Peyer's patch (tissue), 4 donors: ENCODE measurements around the gene ANKRD33.

Experiments used
- CTCF ChIP-seq, 6 experiments: fragments of 450-650 bp in 4 of 6; fragments of 200-600 bp in 2 of 6; sonication (generic) in 1 of 6; IDR thresholded peaks; one replicate each; pipeline ENCODE4 v1.5.1; 2017 to 2019; ENCODE audit warnings: antibody characterized with exemption in 6 of 6, mild to moderate bottlenecking in 3 of 6, moderate library complexity in 1 of 6
- POLR2A ChIP-seq, 2 donors: fragments of 450-650 bp; IDR thresholded peaks; one replicate each; pipeline ENCODE4 v1.5.1; 2017; ENCODE audit warnings: antibody characterized with exemption in 2 of 2, mild to moderate bottlenecking in 2 of 2, moderate library complexity in 2 of 2

- no peak for TF ChIP-seq CTCF (IDR thresholded peaks at IDR 0.05)
- no peak for TF ChIP-seq POLR2A (IDR thresholded peaks at IDR 0.05)
Observed at GRCh38 chr12:51883998-51884675, 3.8 kb upstream of the ANKRD33 start.
